Measurements from ENCODE around the gene DNAH9.

- no peak for TF ChIP-seq CTCF (IDR thresholded peaks at IDR 0.05; ENCODE audit: low read depth, low read length)
- TF ChIP-seq EZH2phosphoT487 (IDR thresholded peaks at IDR 0.05; ENCODE audit: low read depth) = no peak
These were observed 302.4 kb downstream of the DNAH9 start for GRCh38 chr17:11900655-11901054.

Measured in OCI-LY3 (cell line).